ENCODE measurements around the gene PDSS1. TPM values are rescaled to one million over a fixed set of nuclear protein-coding genes. Genes with fewer than 3 reads are reported as not detected.

Gene PDSS1
- 2.7 and 5.0 TPM in 2 replicates for total RNA-seq

DNA sequence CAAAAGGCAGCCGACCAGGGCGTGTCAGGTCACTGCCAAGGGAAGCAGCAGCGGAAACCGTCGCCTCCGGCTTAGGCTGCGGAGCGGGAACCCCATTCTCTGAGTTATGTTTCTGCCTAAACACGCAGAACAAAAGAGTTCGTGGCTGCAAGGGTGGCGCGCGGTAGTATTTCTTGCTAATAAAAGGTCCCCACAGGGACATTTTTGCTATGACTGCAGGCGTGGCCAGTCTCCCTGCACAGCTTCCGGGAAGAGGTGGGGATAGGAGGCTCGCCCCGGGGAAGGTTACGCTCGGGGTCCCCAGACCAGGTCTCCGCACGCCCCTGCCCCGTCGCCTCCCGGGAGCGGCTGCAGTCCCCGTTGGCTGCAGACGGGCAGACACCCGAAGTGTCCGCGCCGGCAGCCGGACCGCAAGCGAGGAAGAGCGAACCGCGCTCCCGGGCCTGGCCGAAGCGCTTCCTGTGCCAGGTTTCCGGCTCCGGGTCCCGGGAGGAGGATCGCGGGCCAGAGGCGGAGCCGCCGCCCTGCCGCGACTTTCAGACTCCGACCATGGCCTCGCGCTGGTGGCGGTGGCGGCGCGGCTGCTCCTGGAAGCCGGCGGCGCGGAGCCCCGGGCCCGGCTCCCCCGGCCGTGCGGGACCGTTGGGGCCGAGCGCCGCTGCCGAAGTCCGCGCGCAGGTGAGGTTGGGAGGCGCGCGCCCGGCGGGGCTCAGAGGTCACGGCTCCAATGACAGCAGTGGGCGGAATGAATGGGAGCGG, at the start of gene PDSS1:
Gene PDSS1 (plus strand): TSS at position 539 of the 759 bp plus-strand sequence. CDS start 11 bp downstream, at position 550.

Other genes starting within 250 kb of the PDSS1 start
- gene ABI1, start 163.3 kb downstream of the PDSS1 start, total RNA-seq = 30.3 and 35.9 TPM in 2 replicates

All from cardiac atrium fibroblast (primary cell).